Middle frontal gyrus (tissue), 1 donor: ENCODE results near the gene ZSCAN29.
A peak's percentile ranks its signal among the peaks of the same experiment; 100 is the strongest.
"Not testable (repeated sequence)": the region's sequence is repeated elsewhere in the genome, so short reads cannot be mapped to it uniquely, and the experiment has no call there.

Experiments
- DNase-seq: peaks from one replicate; pipeline ENCODE4 v3.0.0-alpha.2; 2015; ENCODE audit warnings: low spot score; ENCODE audit errors: extremely low spot score

ZSCAN29 gene

DNA sequence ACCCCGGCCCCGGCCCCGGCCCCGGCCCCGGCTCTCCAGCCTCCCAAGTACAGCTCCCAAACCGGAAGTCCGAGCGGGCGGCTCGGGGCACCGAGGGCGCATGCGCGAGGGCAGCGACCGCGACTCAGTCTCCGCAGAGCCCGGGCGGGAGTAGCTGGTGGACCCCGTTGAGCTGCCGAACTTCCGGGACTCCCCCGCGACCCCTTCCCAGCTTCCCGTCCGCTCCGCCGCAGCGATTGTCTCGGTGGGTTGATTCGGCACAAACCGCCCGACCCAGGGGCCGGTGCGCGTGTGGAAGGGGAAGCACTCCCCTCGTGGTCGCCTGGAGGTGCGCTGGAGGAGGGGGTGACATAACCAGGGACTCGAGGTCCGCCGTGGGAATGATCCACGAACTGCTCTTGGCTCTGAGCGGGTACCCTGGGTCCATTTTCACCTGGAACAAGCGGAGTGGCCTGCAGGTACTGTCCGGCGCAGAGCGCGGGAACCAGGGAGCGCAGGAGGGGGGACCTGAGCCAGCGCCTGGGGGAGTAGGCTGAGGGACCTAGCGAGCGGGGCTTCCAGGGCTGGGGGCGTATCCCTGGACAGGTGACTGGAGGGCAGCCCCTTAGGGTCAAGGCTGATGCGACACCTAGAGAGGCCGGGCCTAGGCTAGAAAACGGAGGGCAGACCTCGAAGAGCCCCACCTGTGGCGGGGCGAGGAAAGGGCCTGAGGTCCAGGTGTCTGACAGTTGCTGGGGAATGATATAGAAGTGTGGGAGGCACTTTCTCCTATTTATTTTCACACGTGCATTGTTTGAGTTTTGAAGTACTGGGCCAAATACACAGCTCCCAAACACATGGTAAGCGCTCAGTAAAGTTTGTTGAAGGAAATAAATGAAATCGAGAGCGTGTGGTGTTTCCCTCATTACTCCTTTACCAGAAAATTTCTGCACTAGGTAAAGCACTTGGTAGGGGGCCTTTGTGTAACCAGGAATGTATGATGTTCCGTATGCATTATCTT is at the start of gene ZSCAN29, which contains the start of gene TUBGCP4:
Gene ZSCAN29 (minus strand): TSS at position 69 of the 1,000 bp plus-strand sequence. CDS start 1,130 bp downstream, outside the sequence.
Gene TUBGCP4 (plus strand): TSS at position 127 of the 1,000 bp plus-strand sequence. CDS start 254 bp downstream, at position 381.
- DNase-seq: peak; percentile 68

DNA sequence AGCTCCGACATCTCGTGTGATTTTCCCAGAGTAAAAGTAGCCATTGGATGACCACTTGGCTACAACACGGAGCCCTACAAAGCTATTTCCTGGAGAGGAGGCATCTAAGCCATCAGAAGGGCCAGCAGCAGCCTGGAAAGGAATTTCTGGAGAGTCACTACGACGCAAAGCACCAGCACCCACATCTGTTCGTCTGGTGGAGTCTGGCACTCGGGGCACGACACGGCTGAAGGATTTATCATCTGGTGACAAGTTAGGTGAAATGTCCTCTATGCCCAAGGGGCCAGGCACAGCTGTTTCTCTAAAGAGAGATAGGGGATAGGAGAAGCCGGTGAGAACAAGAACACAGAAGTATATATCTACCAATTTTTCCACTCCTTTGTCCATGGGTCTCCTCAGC is 49.6 kb upstream of the ZSCAN29 start:
- no peak for DNase-seq

DNA sequence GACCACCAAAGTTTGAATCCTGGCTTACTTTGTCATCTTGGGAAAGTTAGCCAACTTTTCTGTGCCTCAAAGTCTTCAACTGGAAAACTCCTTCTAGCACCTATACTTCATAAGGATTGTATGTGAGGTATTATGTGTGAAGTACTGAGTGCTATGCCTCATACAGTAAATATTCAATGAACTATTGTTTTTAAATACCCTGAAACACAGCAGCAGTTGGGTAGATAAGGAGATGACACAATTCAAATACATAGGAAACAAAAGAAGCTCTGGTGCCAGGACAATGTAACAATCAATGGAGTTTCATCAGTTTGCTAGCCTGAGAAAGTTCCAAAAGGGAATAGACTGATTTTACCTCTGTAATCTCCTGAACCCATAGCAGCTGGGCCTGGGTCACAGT is 43.4 kb upstream of the ZSCAN29 start:
- DNase-seq: no peak

DNA sequence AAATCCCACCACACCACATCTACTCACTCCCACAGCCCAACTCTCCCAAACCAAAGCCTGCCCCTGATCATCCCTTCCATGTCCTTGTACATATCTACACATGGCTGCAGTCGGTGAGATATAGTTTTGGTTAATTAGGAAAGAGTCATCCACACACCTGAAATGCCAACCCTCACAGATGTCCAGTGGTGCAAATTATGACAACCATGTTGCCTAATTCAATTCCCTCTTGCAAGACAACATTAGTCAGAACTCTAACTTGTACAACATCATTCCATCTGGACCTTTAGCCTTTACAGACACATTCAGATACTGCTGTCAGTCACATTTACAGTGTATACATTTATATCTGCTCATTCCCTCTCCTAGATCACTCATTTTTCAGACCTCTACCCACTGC is 41.3 kb upstream of the ZSCAN29 start:
- DNase-seq: no peak

DNA sequence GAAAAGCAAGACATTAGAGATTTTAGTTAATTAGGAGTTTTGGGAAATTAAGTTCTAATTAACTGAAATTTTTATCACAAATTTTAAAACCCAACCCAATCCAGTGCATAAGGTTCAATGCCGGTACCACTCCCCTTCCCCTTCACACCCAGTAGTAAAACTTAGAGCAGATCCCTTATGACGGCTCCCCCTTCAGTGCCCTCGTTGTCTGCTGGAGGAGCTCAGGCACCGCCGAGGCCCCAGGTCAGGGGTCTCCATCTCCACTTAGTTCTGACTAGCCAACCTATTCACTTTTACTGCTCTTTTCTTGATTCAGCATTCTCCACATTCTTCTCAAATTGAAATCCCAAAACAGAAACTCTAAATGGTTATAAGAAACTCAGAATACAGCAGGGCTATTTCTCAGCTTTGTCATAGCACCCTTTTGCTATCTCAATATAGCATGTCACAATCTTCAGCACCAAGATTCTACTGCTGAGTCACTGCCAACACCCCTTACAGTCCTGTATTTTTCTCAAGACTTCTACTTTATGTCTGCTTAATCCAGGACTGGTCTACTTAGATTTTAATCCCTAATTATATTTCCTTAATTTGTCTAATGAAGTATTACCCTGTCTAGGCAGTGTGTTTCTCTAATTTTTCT is 39.9 kb upstream of the ZSCAN29 start:
- DNase-seq: no peak

DNA sequence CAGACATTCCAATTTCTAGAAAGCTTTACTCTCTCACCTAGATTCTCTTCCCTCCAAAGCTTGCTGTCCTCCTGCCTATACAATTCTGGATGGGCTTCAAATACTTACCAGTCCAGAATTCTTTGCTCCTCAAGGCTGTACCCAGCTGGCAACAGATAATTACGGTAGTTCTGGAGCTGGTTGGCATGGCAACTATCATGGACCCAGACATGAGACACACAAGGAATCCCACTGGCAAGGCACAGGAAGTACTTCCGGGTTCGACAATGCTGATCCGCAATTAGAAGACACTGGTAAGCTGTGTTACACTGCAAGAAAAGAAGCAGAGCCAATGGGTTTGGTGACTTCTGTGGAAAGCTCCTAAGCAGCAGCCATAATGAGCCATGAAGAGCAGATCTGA is 37.9 kb upstream of the ZSCAN29 start:
- DNase-seq: no peak

DNA sequence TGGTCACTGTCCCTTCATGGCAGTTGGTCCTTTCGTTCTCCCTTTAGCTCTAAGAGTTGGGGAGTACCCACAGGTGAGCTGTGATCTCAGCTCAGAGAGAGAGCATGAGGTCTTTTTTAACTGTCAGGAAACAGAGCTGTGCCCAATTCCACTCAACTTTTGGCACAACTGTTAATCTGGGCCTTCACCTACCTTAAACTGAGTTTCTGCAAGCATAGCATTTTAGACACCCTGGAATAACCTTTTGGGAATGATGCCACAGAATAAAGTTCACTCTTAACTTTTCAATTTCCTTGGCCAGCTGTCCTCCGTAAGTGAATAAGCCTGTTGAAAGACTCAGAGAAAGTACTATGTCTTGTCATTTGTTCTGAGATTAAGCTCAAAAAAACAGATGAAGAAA is 36.0 kb upstream of the ZSCAN29 start:
- no peak for DNase-seq

DNA sequence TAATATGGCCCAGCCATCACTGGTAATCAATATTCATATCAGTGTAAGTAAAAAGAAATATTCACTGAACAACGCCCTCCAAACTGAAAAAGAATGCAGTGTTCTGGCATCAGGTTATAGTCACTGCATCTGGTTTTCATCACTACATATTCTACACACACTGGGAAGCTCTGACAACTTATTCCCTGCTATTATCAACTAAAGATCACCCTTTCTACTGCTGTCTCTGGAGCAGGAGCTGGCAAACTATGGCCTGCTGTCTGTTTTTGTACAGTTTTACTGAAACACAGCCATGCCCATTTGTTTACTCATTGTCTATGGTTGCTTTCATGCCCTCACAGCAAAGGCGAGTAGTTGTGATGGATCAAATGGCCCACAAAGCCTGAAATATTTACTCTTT is 35.3 kb upstream of the ZSCAN29 start:
- no peak for DNase-seq

DNA sequence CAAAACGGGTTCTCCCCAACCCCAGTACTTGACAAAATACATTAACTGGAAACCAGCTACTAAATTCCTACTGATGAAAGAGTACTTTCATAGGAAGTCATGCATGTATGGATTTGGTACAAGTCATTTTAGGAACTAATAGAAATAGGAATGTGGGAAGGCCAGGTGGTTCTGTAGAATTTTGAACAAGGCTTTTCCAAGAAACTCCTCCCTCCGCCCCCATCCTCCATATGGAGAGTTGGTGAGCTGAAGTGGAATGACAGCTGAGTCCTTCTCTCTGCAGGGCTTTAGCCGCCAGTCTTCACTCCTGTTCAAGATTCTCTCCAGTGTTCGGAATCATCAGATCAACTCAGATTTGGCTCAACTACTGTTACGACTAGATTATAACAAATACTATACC is 33.3 kb upstream of the ZSCAN29 start:
- no peak for DNase-seq

DNA sequence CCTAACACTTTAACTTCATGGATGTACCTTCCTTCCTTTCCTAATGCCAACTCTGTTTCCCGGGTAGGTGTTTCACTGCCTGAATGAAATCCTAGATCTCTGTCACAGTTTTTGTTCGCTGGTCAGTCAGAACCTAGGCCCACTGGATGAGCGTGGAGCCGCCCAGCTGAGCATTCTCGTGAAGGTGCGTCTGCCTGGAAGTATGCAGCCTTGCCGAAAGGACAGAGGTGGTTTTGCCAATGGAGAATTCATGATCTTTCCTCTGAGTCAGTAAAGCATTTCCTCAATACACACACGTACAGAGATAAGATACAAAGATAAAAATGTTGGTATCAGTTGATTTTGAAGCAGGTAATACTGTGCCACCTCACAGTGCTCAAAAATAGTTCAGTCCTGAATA is 32.8 kb upstream of the ZSCAN29 start:
- no peak for DNase-seq

DNA sequence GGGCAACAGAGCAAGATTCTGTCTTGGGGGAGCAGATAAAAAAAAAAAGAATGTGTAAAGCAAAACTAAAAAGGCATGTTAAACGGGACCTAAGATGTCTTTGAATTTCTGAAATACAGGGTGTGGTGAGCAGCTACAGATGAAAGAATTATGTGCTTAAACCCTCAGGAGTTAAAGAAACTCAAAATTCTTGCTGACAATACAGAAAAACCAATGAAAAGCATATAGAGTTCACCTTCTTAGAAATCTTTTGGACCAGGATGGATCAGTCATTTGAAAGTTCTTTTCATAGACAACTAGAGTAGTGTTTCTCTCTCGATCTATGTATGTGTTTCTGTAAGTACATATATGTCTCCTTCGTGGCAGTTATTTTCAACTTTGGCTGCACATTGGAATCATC is 31.4 kb upstream of the ZSCAN29 start:
- no peak for DNase-seq

DNA sequence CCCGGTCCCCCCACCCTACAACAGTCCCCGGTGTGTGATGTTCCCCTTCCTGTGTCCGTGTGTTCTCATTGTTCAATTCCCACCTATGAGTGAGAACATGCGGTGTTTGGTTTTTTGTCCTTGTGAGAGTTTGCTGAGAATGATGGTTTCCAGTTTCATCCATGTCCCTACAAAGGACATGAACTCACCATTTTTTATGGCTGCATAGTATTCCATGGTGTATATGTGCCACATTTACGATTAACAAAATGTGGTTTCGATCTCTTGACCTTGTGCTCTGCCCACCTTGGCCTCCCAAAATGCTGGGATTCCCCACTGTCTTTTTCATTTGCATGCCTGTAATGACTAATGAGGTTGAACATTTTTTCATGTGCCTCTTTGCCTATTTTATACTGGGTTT is 22.7 kb upstream of the ZSCAN29 start:
- DNase-seq: not testable (repeated sequence)

DNA sequence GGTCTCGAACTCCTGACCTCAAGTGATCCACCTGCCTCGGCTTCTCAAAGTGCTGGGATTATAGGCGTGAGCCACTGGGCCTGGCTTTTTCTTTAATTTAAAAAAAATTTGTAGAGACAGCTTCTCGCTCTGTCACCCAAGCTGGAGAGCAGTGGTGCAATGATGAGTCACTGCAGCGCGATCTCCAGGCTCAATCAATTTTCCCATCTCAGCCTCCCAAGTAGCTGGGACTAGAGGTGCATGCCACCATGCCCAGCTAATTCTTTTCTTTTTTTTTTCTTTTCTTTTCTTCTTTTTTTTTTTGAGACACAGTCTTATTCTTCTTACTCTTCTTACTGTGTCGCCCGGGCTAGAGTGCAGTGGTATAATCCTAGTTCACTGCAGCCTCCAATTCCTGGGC is 19.9 kb upstream of the ZSCAN29 start:
- DNase-seq: no peak

DNA sequence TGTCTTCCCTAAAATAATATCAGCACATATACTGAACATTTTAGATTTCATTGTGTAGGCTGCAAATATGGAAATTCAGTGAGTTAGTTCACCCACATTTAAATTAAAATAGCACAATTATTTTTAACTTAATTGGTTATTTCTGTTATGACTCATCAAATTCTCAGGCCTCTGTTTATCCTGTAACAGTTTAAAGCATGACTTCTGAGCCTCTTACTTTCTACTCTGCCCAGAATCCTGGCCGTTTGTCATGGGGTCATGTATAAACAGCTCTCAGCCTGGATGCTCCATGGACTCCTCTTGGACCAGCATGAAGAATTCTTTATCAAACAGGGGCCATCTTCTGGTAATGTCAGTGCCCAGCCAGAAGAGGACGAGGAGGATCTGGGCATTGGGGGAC is 12.2 kb upstream of the ZSCAN29 start:
- no peak for DNase-seq

DNA sequence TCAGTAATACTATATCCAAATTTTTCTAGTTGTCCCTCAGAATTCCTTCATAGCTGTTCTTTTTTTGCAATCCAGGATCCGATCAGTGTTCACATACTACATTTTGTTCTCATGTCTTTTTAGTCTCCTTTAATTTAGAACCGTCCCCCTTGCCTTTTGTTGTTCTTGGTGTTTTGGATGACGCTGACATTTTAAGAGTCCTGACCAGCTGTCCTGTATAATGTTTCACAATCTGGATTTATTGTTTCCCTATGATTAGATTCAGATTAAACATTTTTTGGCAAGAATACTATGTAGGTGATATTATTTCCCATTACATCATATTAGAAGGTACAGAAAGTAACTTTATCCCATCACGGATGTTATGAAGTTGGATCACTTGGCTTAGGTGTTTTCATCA is 11.5 kb upstream of the ZSCAN29 start:
- no peak for DNase-seq

DNA sequence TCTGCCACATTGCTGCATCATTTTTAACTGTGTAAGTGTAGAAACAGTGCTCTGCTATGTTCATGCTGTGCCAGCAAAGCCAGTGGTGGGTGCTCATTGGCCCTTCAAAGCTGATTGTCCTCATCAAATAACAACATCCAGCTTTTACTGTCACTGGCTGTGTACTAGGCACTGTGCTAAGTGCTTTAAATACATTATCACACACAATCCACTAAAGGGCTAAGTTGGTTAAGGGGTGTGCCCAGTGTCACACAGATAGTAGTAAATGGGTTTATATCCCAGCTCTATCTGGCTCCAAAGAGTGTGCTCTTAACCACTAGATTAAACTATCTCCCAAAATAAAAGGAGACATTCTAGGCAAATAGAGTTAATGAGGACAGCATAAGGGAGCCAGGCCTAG is 7.8 kb upstream of the ZSCAN29 start:
- DNase-seq: no peak

DNA sequence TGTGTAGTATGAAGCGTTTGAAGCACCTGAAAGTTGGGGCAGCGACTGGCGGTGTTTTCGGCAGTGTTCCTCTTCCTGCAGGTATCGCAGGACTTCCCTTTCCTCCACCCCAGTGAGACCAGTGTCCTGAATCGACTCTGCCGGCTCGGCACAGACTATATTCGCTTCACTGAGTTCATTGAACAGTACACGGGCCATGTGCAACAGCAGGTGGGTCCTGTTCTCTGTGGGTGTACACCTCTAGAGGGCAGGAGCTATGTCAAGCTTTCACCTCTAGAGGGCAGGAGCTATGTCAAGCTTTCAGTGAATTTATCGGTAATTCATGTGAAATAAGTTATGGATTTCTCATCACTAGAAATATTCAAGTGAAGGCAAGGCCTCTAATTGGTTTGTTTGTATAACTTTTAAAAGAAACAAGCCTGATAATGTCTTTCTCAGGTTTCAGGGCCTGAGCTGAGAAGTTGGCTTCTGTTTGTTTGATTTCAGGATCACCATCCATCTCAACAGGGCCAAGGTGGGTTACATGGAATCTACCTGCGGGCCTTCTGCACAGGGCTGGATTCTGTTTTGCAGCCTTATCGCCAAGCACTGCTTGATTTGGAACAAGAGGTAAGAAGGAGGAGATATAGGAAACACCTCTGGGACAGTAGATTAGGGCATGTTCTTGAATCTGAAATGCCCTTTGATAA is 5.3 kb upstream of the ZSCAN29 start:
- DNase-seq: no peak

DNA sequence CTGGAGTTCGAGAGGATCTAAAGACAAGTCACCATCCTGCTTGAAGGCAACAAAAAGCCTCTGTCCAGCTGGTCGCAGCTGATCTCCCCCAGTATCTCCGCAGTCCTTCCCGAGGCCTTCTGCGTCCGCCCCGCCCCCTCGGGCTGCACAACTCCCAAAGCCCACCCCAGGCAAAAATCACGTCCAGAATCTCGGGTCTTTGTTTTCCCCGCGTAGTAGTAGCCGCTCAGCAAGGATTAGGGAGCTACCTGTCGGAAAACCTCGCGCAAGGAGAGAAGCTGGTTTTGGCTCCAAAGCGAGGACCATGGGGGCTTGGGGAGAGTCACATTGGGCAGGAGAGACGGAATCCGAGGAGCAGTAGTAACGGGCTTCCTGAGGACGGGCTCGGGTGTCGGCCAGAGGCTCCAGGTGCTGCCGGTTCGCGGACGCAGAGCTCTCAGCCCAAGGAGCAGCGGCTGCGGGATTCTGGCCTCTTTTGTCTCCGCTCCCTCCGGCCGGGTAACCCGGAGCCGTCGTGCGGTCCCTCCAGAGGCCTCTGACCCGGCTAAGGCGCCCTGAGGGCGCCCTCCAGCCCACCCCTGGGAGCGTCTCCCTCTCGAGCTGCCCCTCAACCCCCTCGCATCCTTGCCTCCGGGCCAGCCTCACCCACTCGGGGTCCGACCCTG is 401 bp downstream of the ZSCAN29 start:
- DNase-seq: no peak

DNA sequence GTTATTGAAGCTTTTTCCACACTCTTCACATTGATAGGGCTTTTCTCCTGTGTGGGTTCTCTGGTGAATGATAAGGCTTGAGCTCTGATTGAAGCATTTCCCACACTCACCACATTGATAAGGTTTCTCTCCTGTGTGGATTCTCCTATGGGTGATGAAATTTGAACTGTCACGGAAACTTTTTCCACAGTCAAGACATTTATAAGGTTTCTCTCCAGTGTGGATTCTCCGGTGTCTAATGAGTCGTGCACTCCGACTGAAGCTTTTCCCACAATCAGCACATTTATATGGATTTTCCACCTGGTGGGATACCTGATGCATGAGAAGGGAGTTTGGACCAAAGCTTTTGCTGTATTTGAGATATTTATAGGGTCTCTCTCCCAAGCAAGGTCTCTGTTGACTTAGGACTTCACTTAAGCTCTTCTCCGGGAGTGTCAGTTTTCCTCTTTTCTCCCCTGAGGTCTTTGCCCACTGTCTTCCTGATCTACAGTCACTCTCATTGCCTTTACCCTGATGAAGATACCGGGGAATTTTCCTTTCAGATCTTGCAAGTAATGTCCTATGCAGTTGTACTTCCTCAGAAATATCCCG is 9.4 kb downstream of the ZSCAN29 start:
- no peak for DNase-seq

DNA sequence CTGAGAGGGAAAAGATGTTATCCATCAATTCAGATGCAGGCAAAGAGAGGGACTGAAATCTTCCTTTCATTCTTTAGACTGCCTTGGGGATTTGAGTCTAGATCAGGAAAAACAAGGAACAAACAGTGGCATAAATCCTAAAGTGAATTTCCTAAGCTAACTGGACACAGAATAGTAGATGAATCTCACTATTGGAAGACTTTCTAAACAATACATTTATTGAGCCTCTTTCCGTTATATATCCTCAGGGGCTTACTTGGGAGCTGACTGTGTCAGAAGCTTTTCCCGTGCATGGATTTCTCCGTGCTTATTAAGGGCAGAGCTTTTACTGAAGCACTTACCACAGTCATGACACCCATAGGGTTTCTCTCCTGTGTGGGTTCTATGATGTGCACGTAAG is 10.0 kb downstream of the ZSCAN29 start:
- no peak for DNase-seq
